ENCODE results near the gene RHBDL1. TPM values are rescaled to one million over a fixed set of nuclear protein-coding genes. Genes with fewer than 3 reads are reported as not detected.

The RHBDL1 gene
- total RNA-seq, 1 experiment from 2014 or later = 12.7 TPM

GRCh38 chr16:682493-683395 lies 7.3 kb downstream of the RHBDL1 start (continued):
- TF ChIP-seq EGR1 (IDR thresholded peaks at IDR 0.05; ENCODE audit: low read depth) (no peak), RAD21 (IDR thresholded peaks at IDR 0.05; ENCODE audit: low read depth) (no peak), CTCF (IDR thresholded peaks at IDR 0.05 in 2 of 3, conservative IDR thresholded peaks at IDR 0.05 in 1 of 3; ENCODE audit: borderline replicate concordance in 1 of 3, insufficient read depth in 1 of 3, low read depth in 2 of 3, low read length in 2 of 3) (no peak), CBX3 (IDR thresholded peaks at IDR 0.05; ENCODE audit: low read depth) (no peak), YY1 (IDR thresholded peaks at IDR 0.05; ENCODE audit: extremely low read depth, insufficient replicate concordance, low read depth, low read length) (no peak)

GRCh38 chr16:683396-684070 lies 8.1 kb downstream of the RHBDL1 start:
- ChIA-PET POLR2A (interaction anchor here (0.7 kb wide), 1 partner anchor 12 kb away, joined by 3 read pairs; no protein-coding TSS in a partner anchor), CTCF (interaction anchor here (1.2 kb wide), 1 partner anchor 32 kb away, joined by 3 read pairs; no protein-coding TSS in a partner anchor), RAD21 (ENCODE audit: low non-redundant PET in 1 of 2, low total read pairs in 2 of 2, uncharacterized antibody in 2 of 2, unreplicated experiment in 2 of 2) (no interaction called here)
- Histone ChIP-seq H3K27me3 (ENCODE audit: insufficient read depth, low read length) (no peaks in the 10 kb centered on the region), H3K79me2 (ENCODE audit: insufficient read depth, low read length) (peaks cover 41% of the 10 kb centered on the region), H3K27ac (ENCODE audit: low read depth, low read length) (peak overlapping the region; percentile 98), H3K4me1 (ENCODE audit: control insufficient read depth in 1 of 2, insufficient read depth in 2 of 2, low read length in 2 of 2) (peaks cover 13 to 55% of the 10 kb centered on the region in 2 experiments), H3K36me3 (ENCODE audit: control insufficient read depth in 1 of 2, insufficient read depth in 2 of 2, low read length in 2 of 2) (peaks cover 0 to 33% of the 10 kb centered on the region in 2 experiments; a peak in 2 of 4 replicates), H3K4me2 (ENCODE audit: low read length) (peak overlapping the region; percentile 97), H4K20me1 (ENCODE audit: insufficient read depth) (no peaks in the 10 kb centered on the region), H3K4me3 (replicated peaks in 1 of 2; ENCODE audit: low read depth in 1 of 2, low read length in 2 of 2) (peak overlapping the region; percentile 71 to 90), H2AFZ (ENCODE audit: low read depth, low read length, poor library complexity, severe bottlenecking) (no peak overlapping the region), H3K9ac (ENCODE audit: low read length) (peak overlapping the region; percentile 92), H3K9me2 (ENCODE audit: insufficient read depth) (no peaks in the 10 kb centered on the region), H3K9me3 (ENCODE audit: control insufficient read depth in 1 of 2, insufficient read depth in 1 of 2, low read depth in 1 of 2, low read length in 2 of 2) (no peaks in the 10 kb centered on the region)
- intact Hi-C loops (cut with micrococcal nuclease) = no loop called here
- ATAC-seq (peak; percentile 18), DNase-seq (ENCODE audit: low read depth, low spot score) (no peak)
- BruUV-seq (replicated peaks) = no TSS peak
- no peak for TF ChIP-seq CTCF (IDR thresholded peaks at IDR 0.05 in 2 of 3, conservative IDR thresholded peaks at IDR 0.05 in 1 of 3; ENCODE audit: borderline replicate concordance in 1 of 3, insufficient read depth in 1 of 3, low read depth in 2 of 3, low read length in 2 of 3)

Measured in HCT116 (cell line).